Measurements from ENCODE around the gene GAREM2. TPM values are rescaled to one million over a fixed set of nuclear protein-coding genes. Genes with fewer than 3 reads are reported as not detected.

Gene GAREM2
- total RNA-seq, 2 donors from 2014 or later, result 3.6 to 6.5 TPM

DNA sequence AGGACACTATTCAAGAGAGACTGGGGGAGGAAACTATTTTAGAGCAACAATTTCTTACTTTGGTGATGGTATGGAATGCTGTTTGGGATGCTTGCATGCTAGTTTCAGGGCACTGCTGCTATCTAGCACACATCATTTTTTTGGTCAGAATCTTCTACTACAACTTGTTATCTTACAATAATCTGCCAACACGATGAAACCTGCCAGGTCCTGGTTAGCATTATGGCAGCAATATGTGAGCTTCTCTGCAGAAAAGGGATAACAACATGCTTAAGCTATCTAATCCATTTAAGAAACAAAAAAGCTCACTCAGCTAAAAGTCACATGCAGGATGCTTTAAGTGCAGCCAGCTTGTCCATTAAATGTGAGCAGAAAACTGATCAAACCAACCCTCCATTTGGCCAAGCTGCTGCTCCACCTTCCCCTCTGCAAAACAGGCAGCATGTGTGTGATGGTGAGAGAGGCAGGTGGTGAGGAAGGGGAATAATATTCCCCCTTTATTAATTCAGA is 30.1 kb downstream of the GAREM2 start:
- no peaks in the 10 kb centered on the region for H3K9me3 ChIP-seq (ENCODE audit: control insufficient read depth, low read length, poor library complexity, severe bottlenecking)
- Mint-ChIP-seq H3K27ac (no peak overlapping the region), H3K4me3 (no peak overlapping the region), H3K36me3 (ENCODE audit: low read depth) (peaks cover 6% of the 10 kb centered on the region), H3K27me3 (no peaks in the 10 kb centered on the region), H3K4me1 (no peaks in the 10 kb centered on the region)
- DNase-seq (no peak), ATAC-seq (no peak)

DNA sequence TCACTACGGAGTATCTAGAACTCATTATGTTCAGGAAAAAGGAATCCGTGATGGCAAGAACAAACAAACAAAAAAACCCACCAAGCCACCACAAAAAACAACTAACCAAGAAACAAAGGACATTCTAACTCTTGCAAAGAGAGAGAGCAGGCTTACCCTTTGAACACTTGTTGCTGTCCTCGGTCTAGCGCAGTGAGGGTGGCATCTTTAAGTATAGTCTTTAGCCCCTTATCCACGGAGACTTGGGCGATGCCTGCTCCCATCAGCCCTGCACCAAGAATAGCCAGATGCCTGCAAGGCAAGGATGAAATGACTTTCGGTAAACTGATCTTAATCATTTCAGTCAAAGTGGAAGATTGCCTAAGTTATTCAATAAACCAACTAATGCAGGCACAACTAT is 31.0 kb downstream of the GAREM2 start:
- H3K4me3 Mint-ChIP-seq, result no peak overlapping the region

DNA sequence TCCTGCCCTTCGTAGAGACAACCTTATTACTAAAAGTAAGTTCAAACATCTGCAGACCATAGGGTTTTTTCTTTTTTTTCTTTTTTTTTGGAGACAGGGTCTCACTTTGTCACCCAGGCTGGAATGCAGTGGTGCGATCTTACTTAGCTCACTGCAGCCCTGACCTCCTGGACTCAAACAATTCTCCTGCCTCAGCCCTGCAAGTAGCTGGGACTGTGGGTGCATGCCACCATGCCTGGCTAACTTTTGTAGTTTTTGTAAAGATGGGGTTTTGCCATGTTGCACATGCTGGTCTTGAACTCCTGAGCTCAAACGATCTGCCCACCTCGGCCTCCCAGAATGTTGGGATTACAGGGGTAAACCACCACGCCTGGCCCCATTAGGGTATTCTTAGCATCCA is 39.1 kb downstream of the GAREM2 start:
- peaks cover 17% of the 10 kb centered on the region for H3K36me3 Mint-ChIP-seq (ENCODE audit: low read depth)
- H3K4me3 Mint-ChIP-seq, result no peak overlapping the region

More for the DNA sequence above, 31.0 kb downstream of the GAREM2 start:
- no peak for DNase-seq
- Mint-ChIP-seq H3K27ac (no peak overlapping the region), H3K36me3 (ENCODE audit: low read depth) (peaks cover 6% of the 10 kb centered on the region), H3K27me3 (no peaks in the 10 kb centered on the region), H3K4me1 (no peaks in the 10 kb centered on the region)
- no peak for ATAC-seq
- no peaks in the 10 kb centered on the region for H3K9me3 ChIP-seq (ENCODE audit: control insufficient read depth, low read length, poor library complexity, severe bottlenecking)

DNA sequence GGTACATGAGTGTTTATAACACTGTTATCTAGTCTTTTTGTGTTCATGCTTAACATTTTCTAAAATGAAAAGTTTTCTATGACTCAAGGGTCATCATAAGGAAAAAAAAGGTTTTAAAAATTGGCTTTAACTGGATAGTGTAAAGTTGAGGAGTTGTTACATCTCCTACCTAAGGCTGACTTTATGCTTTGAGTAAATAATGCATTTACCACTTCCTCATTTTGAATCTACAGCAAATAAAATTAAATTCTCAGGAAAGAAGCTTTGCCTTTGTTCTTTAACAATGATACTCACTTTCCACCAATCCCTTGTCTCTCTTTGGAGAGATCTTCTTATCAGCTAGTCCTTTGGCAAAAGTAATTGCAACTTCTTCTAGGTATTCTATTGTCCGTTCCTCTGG is 41.9 kb downstream of the GAREM2 start:
- Mint-ChIP-seq H3K4me3 (no peak overlapping the region), H3K4me1 (peaks cover 11% of the 10 kb centered on the region), H3K36me3 (ENCODE audit: low read depth) (peaks cover 18% of the 10 kb centered on the region), H3K27ac (no peak overlapping the region), H3K27me3 (no peaks in the 10 kb centered on the region)
- no peak for ATAC-seq
- no peak for DNase-seq
- no peaks in the 10 kb centered on the region for H3K9me3 ChIP-seq (ENCODE audit: control insufficient read depth, low read length, poor library complexity, severe bottlenecking)

More for the DNA sequence above, 39.1 kb downstream of the GAREM2 start:
- H3K9me3 ChIP-seq (ENCODE audit: control insufficient read depth, low read length, poor library complexity, severe bottlenecking), result no peaks in the 10 kb centered on the region
- Mint-ChIP-seq H3K27ac (no peak overlapping the region), H3K27me3 (no peaks in the 10 kb centered on the region), H3K4me1 (peaks cover 11% of the 10 kb centered on the region)
- DNase-seq (no peak), ATAC-seq (no peak)

DNA sequence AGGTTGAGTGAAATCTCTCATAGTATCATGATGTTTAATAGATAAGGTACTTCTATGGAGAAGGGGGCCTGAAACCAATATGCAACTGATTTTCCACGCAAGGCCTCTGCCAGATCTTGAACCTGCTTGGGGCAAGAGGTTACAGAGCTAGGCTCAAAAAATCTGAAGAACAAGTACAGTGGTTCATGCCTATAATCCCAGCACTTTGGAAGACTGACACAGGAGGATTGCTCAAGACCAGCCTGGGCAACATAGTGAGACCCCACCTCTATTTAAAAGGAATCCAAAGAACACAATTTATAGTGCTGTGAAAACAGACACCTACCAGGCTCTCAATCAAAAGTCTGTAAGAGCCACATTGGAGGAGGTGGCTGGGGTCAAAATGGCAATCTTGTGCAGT is 42.9 kb downstream of the GAREM2 start:
- H3K27ac Mint-ChIP-seq, result no peak overlapping the region
- DNase-seq, result no peak

DNA sequence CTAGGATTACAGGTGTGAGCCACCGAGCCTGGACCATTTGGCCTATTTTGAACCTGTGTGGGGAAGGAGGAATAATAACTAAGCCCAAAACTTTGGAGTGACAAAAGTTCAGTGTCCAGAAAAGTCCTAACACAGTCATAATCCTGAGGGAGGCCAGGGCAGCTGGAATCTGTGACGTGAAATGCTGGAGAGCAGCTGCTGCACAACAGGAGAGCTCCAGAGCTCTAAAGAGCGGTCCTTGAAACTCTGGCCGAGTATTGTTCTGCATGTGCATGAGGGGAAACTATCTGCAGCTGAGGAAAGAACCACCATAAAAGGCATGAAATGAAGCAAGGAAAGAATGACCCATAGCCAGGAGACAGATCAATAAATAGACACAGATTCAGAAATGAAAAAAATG is 43.7 kb downstream of the GAREM2 start:
- no peak overlapping the region for H3K27ac Mint-ChIP-seq
- no peak overlapping the region for H3K4me3 Mint-ChIP-seq
- ATAC-seq (no peak), DNase-seq (no peak)
- peaks cover 11% of the 10 kb centered on the region for H3K4me1 Mint-ChIP-seq
- no peaks in the 10 kb centered on the region for H3K27me3 Mint-ChIP-seq
- H3K36me3 Mint-ChIP-seq (ENCODE audit: low read depth), result peaks cover 17% of the 10 kb centered on the region
- H3K9me3 ChIP-seq (ENCODE audit: control insufficient read depth, low read length, poor library complexity, severe bottlenecking), result no peaks in the 10 kb centered on the region

More for the DNA sequence above, 42.9 kb downstream of the GAREM2 start:
- Mint-ChIP-seq H3K36me3 (ENCODE audit: low read depth) (peaks cover 17% of the 10 kb centered on the region), H3K27me3 (no peaks in the 10 kb centered on the region), H3K4me3 (no peak overlapping the region), H3K4me1 (peaks cover 11% of the 10 kb centered on the region)
- no peaks in the 10 kb centered on the region for H3K9me3 ChIP-seq (ENCODE audit: control insufficient read depth, low read length, poor library complexity, severe bottlenecking)
- ATAC-seq, result no peak

DNA sequence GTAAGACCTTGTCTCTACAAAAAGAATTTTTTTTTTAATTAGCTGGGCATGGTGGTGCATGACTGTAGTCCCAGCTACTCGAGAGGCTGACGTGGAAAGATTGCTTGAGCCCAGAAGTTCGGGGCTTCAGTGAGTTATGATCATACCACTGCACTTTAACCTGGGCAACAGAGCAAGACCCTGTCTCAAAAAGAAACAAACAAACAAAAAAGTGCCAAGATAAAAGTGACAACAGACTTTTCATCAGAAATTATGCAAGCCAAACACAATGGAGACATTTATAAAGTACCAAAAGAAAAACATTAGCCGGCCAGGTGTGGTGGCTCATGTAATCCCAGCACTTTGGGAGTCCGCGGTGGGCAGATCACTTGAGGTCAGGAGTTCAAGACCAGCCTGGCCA is 44.8 kb downstream of the GAREM2 start:
- ATAC-seq, result no peak
- no peak overlapping the region for H3K27ac Mint-ChIP-seq

DNA sequence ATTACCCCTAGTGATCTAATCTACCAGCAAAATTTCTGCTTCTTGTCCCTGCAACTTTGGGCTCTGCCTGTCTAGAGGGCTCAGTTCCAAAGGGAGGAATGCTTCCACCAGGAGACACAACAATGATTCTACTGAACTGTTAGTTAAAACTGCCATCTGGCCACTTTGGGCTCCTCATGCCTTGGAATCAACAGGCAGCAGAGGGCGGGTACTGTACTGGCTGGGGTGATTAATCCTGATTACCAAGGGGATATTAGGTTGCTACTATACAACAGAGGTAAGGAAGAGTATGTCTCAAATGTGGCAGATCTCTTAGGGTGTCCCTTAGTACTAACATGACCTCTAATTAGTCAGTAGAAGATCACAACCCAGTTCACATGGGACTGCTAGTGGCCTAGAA is 50.1 kb downstream of the GAREM2 start:
- no peaks in the 10 kb centered on the region for H3K9me3 ChIP-seq (ENCODE audit: control insufficient read depth, low read length, poor library complexity, severe bottlenecking)
- H3K36me3 Mint-ChIP-seq (ENCODE audit: low read depth), result no peaks in the 10 kb centered on the region
- H3K4me3 Mint-ChIP-seq, result no peak overlapping the region
- H3K27ac Mint-ChIP-seq, result no peak overlapping the region
- DNase-seq, result no peak
- H3K27me3 Mint-ChIP-seq, result no peaks in the 10 kb centered on the region
- no peak for ATAC-seq
- peaks cover 2% of the 10 kb centered on the region for H3K4me1 Mint-ChIP-seq

More for the DNA sequence above, 44.8 kb downstream of the GAREM2 start:
- Mint-ChIP-seq H3K36me3 (ENCODE audit: low read depth) (peaks cover 16% of the 10 kb centered on the region), H3K4me1 (peaks cover 11% of the 10 kb centered on the region), H3K27me3 (no peaks in the 10 kb centered on the region), H3K4me3 (no peak overlapping the region)
- no peak for DNase-seq
- H3K9me3 ChIP-seq (ENCODE audit: control insufficient read depth, low read length, poor library complexity, severe bottlenecking), result no peaks in the 10 kb centered on the region

DNA sequence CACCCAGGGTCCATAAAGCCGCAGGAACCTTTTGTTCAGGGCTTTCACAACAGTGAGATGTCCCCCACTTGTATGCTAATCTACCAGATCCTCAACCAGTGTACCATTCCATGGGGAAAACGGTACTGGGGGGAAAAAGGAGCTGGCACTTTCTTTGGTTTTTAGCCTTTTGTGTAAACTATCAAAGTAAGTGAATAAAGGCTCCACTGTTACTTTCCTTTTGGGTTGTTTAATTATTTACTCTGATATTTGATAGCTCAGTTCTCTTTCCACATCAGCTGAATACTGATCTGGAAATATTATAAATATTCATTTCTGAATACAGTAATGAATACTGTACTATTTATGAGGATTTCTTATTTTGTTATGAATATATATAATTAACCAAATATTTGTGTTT is 51.2 kb downstream of the GAREM2 start:
- H3K27ac Mint-ChIP-seq, result no peak overlapping the region
- peaks cover 2% of the 10 kb centered on the region for H3K4me1 Mint-ChIP-seq
- no peaks in the 10 kb centered on the region for H3K36me3 Mint-ChIP-seq (ENCODE audit: low read depth)
- no peak overlapping the region for H3K4me3 Mint-ChIP-seq
- no peaks in the 10 kb centered on the region for H3K27me3 Mint-ChIP-seq
- ATAC-seq, result no peak
- H3K9me3 ChIP-seq (ENCODE audit: control insufficient read depth, low read length, poor library complexity, severe bottlenecking), result no peaks in the 10 kb centered on the region
- no peak for DNase-seq

DNA sequence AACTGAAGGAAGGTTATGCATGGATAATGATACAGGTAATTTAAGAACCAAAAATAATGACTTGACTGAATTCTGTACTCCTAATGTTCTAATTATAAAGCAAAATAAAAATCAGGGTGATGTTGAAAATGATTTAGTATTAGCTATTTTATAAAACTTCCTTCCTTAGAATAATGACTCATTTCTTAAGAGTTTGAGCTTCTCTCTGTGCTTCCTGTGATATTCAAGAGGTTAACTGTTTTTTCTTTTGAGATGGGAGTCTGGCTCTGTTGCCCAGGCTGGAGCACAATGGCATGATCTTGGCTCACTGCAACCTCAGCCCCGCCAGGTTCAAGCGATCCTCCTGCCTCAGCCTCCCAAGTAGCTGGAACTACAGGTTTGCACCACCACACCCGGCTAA is 56.7 kb downstream of the GAREM2 start:
- peaks cover 2% of the 10 kb centered on the region for H3K36me3 Mint-ChIP-seq (ENCODE audit: low read depth)
- H3K27me3 Mint-ChIP-seq, result no peaks in the 10 kb centered on the region
- H3K4me3 Mint-ChIP-seq, result no peak overlapping the region
- H3K4me1 Mint-ChIP-seq, result no peaks in the 10 kb centered on the region
- no peak overlapping the region for H3K27ac Mint-ChIP-seq
- no peak for ATAC-seq
- H3K9me3 ChIP-seq (ENCODE audit: control insufficient read depth, low read length, poor library complexity, severe bottlenecking), result no peaks in the 10 kb centered on the region
- no peak for DNase-seq

DNA sequence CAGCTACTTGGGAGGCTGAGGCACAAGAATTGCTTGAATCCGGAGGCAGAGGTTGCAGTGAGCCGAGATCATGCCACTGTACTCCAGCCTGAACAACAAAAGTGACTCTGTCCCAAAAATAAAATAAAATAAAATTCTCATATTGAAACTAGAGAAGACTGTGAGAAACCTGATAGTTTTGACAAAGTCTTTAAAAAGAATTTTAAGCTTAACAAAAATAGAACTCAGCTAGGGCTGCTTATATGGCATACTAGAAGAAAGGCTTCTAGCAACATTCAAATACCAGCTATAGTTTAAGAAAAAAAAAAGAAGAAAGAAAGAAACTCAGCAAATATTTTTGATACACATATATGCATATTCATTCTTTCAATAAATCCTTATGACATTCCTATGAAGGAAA is 57.9 kb downstream of the GAREM2 start:
- DNase-seq, result no peak
- Mint-ChIP-seq H3K4me3 (no peak overlapping the region), H3K36me3 (ENCODE audit: low read depth) (peaks cover 2% of the 10 kb centered on the region), H3K27me3 (no peaks in the 10 kb centered on the region), H3K27ac (no peak overlapping the region), H3K4me1 (no peaks in the 10 kb centered on the region)
- H3K9me3 ChIP-seq (ENCODE audit: control insufficient read depth, low read length, poor library complexity, severe bottlenecking), result no peaks in the 10 kb centered on the region
- ATAC-seq, result no peak

DNA sequence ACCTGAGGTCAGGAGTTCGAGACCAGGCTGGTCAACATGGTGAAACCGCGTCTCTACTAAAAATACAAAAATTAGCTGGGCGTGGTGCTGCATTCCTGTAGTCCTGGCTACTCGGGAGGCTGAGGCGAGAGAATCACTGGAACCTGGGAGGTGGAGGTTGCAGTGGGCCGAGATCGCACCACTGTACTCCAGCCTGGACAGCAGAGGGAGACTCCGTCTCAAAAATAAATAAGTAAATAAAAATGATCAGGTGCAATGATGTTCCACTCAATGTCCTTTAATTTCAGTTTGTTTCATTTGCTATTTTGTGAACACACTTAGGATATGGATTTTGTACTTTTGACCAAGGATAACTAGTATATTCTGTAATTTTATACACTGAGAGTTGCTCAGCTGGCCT is 62.2 kb downstream of the GAREM2 start:
- no peak for ATAC-seq
- Mint-ChIP-seq H3K4me1 (peaks cover 9% of the 10 kb centered on the region), H3K4me3 (no peak overlapping the region), H3K27ac (no peak overlapping the region), H3K36me3 (ENCODE audit: low read depth) (peaks cover 5% of the 10 kb centered on the region), H3K27me3 (no peaks in the 10 kb centered on the region)
- H3K9me3 ChIP-seq (ENCODE audit: control insufficient read depth, low read length, poor library complexity, severe bottlenecking), result no peaks in the 10 kb centered on the region
- DNase-seq, result no peak

DNA sequence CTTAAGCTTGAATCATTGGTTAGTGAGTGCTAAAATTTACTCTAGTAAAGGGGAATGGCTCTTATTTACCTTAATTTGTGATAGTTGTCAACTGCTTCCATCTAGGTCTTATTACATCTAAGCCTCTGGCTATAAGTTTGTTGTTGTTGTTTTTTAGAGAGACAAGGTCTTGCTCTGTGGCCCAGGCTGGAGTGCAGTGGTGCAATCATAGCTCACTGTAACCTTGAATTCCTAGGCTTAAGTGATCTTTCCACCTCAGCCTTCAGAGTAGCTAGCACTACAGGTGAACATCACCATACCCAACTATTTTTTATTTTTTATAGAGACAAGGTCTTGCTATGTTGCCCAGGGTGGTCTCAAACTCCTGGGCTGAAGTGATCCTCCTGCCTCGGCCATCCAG is 65.0 kb downstream of the GAREM2 start:
- Mint-ChIP-seq H3K4me1 (peaks cover 23% of the 10 kb centered on the region), H3K4me3 (no peak overlapping the region), H3K27me3 (no peaks in the 10 kb centered on the region), H3K27ac (no peak overlapping the region), H3K36me3 (ENCODE audit: low read depth) (peaks cover 5% of the 10 kb centered on the region)
- ATAC-seq (no peak), DNase-seq (no peak)
- H3K9me3 ChIP-seq (ENCODE audit: control insufficient read depth, low read length, poor library complexity, severe bottlenecking), result no peaks in the 10 kb centered on the region

DNA sequence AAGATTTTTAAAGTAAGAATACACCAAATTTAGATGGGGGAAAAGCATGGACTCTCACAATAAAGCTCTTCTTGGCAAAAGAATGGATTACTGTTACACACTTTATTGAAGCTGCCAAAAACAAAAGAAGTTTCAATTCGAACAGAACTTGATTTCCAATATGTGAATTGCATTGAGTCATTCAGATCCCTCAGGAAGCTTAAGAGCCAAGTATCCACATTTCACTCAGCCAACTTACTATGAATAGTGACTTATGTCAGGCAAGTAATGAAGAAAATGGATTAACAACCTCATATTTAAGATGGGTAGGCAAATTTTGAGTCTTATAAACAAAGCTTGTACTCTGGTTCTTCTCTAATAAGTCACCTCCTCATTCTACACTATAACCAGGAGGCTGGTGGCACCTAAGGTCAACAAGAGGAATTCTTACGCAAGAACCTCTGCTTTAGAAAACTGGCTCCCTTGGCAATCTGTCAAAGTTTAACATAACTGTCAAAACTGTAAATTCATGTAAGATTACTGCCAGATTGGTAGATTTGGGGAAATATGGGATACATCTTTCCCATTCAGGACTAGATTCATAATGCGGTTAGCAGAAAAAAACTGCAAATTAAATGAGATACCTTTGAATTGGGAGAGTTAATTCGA is 65.5 kb downstream of the GAREM2 start:
- Mint-ChIP-seq H3K4me1 (peaks cover 29% of the 10 kb centered on the region), H3K27ac (no peak overlapping the region), H3K27me3 (no peaks in the 10 kb centered on the region), H3K36me3 (ENCODE audit: low read depth) (peaks cover 3% of the 10 kb centered on the region), H3K4me3 (no peak overlapping the region)
- no peaks in the 10 kb centered on the region for H3K9me3 ChIP-seq (ENCODE audit: control insufficient read depth, low read length, poor library complexity, severe bottlenecking)
- DNase-seq (no peak), ATAC-seq (no peak)

Measured in T-helper 17 cell (primary cell).